HG02884 (cell line): ENCODE measurements around the gene TCF12.

Experiments
- ATAC-seq: cut with Tn5 transposase; IDR thresholded peaks from one replicate; pipeline ENCODE4 v1.9.1; 2021; ENCODE audit warnings: mild to moderate bottlenecking, moderate library complexity; ENCODE audit not compliant: unreplicated experiment

The TCF12 gene

DNA sequence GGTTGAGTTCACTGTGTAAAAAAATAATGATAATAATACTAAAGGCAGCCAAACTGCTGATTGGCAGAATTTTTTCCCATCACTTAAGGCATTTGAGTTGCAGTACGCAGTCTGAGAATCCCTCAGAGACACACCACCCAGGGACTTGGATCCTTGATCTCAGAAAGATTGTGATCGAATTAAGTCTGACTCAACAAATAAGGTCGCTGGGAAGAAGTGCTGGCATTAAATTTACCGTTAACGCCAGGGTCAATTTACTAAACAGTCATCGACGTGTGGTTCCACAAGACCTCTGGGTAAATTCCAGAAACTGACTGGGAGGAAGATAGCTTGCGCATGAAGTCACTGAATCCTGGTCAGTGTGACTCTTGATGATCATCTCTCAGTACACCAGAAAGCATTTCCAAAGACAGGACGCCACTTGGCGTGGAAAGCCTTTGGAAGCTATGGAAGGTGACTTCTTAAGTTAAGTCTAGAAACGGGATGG lies 409.6 kb downstream of the TCF12 start:
- no peak for ATAC-seq

DNA sequence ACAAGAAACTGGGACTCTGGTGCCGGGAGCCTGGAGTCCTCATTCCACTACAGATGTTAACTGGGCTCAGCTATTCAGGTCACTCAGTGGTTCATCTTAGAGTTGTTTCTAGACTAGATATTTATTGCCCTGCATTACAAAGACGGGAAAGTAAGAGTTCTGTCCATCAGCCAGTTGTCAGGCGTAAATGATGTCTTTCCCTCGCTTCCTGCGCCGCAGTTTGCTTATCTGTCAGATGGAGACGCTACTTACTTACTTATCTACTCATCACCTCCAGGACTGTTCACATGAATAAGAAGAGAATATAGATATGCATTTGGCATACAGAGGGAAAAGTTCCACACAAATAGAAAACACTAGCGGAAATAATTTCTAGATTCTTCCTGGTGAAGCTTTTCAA lies 410.0 kb downstream of the TCF12 start:
- ATAC-seq = no peak

DNA sequence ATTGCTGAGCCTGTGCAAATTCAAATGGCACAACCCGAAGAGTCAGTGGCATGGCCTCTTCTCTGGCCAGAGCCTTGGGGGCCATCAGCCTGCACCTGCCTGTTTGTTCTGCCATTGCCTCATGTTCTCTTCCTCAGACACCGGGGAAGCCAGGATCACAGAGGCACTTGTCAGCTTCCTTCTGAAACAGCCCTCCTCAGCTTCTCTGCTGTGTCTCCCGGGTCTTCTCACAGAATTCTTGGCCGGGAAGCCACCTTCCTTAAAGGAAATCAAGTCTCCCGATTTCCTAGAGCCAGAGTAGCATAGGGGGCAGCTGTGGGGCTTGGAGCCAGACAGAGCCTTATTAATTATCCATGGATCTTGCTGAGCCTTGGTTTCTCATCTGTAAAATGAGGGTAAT lies 410.5 kb downstream of the TCF12 start:
- ATAC-seq = no peak

DNA sequence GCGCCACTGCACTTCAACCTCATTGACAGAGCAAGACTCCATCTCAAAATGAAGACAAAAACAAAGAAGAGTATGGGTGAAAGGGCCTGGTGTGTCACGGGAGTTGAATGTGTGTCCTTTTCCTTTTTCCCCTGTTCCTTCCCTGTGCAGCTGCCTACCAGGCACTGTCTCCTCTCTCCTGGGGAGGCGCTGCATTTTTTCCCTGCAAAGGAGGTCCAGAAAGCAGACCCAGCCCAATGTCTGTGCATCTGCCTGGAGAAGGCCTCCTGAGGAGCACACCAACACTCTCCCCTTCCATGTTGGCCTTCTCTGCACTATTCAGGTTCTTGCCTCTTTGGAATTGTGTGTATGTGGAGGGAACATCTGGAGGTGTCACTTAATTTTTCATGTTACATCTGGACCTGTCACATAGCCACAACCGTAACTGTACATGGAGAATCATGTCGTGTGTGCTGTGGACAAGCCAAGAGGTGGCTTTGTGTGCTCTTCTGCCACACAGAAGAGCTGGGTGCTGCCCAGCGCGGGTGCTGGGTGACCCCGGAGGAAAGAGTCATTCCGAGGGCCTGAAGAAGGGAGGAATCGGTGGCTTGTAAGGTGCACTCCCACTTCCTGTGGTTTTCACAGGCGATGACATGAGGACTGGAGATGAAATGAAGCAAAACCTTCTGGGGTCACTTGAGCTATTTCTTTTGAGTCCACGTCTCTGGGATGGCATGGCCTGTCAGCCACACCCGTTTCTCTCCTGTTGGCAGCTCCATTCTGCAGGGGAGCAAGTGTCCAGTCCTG lies 411.3 kb downstream of the TCF12 start:
- ATAC-seq = no peak

DNA sequence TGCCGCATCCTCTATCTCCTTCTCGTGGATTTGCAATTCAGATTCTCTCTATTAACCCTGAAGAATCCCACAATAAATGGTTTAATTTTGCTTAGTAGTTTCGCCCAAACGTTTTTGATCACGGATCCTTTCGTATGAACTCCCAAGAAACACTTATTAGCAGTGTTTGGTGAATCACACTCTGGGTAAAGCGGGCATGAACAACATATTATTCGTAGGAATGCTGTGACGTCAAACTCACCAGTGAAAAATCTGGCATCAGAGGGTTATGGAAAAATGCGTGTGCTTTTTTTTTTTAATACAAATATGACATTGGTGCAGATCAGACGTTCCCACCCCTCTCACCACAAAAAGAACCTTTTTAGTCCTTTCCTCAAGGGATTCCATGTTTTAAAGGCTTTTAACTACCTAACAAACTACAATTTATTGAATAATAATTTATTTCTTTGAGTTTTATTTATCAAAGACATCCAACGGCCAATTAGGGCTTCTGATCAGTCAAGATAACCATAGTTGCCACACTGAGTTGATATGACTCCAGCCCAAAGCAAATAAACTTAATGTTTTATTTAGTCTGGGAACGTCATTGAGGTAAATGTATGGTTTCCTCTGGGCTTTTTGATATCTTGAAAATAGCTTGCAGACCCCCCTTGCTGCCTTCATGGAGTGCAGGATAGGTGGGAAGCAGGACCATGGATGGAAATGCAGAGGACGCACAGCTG lies 412.3 kb downstream of the TCF12 start:
- no peak for ATAC-seq

DNA sequence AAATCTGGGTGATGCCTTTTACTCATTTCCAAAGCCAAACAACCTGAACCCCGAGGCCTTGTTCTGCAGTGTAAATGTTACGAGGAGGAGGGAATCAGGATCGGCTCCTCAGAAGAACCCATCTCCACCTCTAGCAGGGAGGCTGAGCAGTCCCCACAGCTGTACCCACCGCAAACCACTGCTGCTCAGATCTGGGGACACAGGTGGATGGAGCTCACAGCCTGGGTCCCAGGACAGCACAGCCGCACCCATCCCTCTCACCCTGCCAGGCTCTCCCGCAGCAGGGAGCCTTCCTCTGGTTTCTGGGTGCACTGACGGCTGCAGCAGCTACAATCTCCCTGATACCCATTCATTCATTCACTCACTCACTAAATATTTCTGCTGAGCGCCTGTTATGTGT lies 413.9 kb downstream of the TCF12 start:
- no peak for ATAC-seq

DNA sequence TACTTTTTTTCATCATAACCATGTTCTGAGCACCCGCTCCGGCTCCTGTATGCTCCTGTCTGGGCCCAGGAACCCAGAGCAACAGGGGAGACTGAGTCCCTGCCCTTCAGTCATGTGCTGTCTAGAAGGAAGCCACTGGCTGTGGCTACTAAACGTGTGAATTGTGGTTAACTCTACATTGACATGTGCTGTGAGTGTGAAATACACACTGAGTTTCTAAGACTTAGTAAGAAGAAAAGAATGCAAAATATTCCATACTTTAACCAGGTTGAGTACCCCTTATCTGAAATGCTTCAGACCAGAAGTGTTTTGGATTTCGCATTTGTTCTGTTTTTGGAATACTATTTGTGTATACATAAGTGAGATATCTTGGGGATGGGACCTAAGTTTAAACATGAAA lies 415.0 kb downstream of the TCF12 start:
- ATAC-seq = no peak

DNA sequence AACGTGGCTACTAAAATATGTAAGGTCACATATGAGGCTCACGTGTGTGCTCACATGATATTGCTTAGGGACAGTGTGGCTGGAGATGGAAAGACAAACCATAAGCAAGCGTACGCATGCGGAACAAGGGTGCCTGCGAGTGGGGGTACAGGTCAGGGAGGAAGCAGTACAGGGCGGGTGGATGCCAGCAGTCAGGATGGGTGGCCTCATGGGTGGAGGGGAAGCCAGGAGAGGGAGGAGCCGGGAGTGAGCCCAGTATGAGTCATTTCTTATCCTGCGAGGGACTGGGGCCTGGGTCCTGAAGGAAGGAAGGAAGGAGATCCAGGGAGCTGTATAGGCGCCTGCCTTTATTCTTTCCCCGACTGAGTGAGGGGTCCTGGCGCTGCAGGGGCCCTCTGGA lies 415.8 kb downstream of the TCF12 start:
- ATAC-seq = no peak

DNA sequence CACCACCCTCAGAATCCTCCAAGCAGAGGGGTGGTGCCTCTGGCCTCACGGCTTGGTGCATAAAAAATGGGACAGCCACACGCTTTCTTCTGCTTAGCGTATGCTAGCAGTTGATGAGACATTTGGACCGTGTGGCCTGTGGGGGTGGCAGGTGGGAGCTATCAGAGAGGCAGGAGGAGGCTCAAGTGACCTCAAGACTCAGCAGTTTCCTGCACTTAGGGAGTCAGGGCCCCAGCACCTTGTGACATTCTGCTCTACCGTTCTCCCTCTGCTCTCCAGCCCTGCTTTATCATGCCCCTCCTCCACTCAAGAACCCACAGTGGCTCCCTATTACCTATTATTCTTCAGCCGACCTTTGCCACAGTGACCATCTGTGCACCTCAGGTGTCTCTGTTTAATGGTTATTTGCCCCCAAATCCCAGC lies 416.9 kb downstream of the TCF12 start:
- ATAC-seq = no peak

DNA sequence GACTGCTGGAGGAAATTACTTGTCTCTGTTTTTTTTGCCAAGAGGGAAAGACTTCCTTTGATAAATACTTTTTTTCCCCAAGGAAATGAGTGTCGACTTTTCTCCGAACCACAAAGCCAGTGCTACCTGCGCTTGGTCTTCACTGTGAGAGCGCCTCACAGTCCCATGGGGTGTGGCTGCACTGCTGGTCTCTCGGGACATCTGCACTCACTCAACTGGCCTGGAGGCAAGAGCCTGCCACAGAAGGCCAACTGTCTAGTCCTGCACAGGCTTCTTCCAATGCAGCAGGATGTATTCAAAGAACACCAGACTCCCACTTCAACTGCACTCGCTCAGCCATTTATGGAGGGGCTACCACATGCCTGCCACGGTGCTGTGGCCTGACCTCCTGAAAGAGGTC lies 417.3 kb downstream of the TCF12 start:
- no peak for ATAC-seq

DNA sequence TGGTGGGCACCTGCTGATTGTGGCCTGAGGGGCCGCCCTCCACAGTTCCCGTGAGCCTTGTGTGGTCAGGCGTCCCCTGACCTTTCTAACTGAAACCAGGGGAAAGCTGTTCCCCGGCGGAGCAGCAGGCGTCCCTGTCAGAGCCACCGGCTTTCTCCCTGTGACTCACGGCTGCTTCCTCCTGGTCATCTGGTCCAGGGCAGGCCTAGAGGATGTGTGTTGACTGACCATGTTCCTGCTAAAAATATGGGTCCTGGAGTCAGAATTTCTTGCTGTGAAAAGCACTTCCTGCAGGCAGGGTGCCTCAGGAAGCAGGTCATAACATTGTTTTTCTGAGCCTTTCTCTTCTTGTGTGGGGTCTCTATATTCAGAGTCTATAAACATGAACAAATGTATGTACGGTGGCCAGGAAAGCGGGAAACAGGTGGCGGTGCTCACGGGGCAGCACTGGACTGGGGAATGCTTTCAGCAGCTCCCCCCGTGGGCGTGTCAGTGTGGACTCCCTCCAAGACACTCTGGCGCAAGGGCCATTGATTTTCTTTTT lies 419.5 kb downstream of the TCF12 start:
- no peak for ATAC-seq

DNA sequence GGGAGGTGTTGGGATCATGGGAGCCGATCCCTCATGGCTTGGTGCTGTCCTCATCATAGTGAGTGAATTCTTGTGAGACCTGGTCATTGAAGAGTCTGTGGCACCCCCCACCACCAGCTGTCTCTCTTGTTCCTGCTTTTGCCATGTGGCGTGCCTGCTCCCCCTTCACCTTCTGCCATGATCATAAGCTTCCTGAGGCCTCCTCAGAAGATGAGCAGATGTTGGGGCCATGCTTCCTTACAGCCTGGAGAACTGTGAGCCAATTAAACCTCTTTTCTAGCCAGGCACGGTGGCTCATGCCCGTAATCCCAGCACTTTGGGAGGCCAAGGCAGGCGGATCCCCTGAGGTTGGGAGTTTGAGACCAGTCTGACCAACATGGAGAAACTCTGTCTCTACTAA lies 420.9 kb downstream of the TCF12 start:
- ATAC-seq = no peak
